CD4-positive, alpha-beta T cell (primary cell): ENCODE results near the gene SPTLC1. TPM values are rescaled to one million over a fixed set of nuclear protein-coding genes. Genes with fewer than 3 reads are reported as not detected.

Experiments used
- ATAC-seq: fragments of 200-7000 bp; cut with Tn5 transposase; one replicate; pipeline ENCODE4 v1.10.0; 2022; ENCODE audit warnings: mild to moderate bottlenecking; ENCODE audit not compliant: poor library complexity
- CTCF ChIA-PET: fragments of 350-600 bp; sonication (Branson Sonifier 250); formaldehyde crosslinking; loops from one replicate; lab custom pipeline; 2021; ENCODE audit warnings: antibody characterized with exemption, inconsistent platforms; lab: Charles Lee
- POLR2A ChIA-PET: fragments of 350-600 bp; sonication (Branson Sonifier 250); formaldehyde crosslinking; loops from one replicate; lab custom pipeline; 2021; ENCODE audit warnings: antibody characterized with exemption, inconsistent platforms; lab: Charles Lee
- DNase-seq, 14 experiments: peaks; one replicate each; pipeline ENCODE4 v3.0.0-alpha.2; 2013 to 2020; ENCODE audit warnings: mixed read lengths in 2 of 14
- H3K27ac ChIP-seq, 2 donors: one replicate each; pipeline versions ENCODE4 v1.5.1 to v1.7.0; 2013; ENCODE audit warnings: low read length in 2 of 2, low read depth in 1 of 2, mild to moderate bottlenecking in 1 of 2
- H3K27me3 ChIP-seq, 2 experiments: 1 replicate in 1 of 2; 2 replicates in 1 of 2; pipeline versions ENCODE4 v1.6.1 to v1.7.0; 2013; ENCODE audit warnings: low read length in 2 of 2, control low read depth in 1 of 2, mild to moderate bottlenecking in 1 of 2, moderate library complexity in 1 of 2; ENCODE audit not compliant: insufficient read depth in 2 of 2, control insufficient read depth in 1 of 2
- H3K36me3 ChIP-seq: one replicate; pipeline ENCODE4 v1.6.1; 2013; ENCODE audit warnings: low read length, control low read depth; ENCODE audit not compliant: insufficient read depth
- H3K4me1 ChIP-seq: one replicate; pipeline ENCODE4 v1.6.1; 2013; ENCODE audit warnings: low read length, control low read depth; ENCODE audit not compliant: insufficient read depth
- H3K4me3 ChIP-seq: one replicate; pipeline ENCODE4 v1.5.1; 2013; ENCODE audit warnings: mild to moderate bottlenecking, low read length, moderate library complexity
- H3K9me3 ChIP-seq, 2 experiments: 1 replicate in 1 of 2; 2 replicates in 1 of 2; pipeline versions ENCODE4 v1.6.1 to v1.7.0; 2013; ENCODE audit warnings: low read length in 2 of 2, mild to moderate bottlenecking in 2 of 2, control low read depth in 1 of 2, moderate library complexity in 1 of 2; ENCODE audit not compliant: control insufficient read depth in 1 of 2, insufficient read depth in 1 of 2
- H3K27ac Mint-ChIP-seq: one replicate; pipeline ENCODE4 v1.8.0; 2020; ENCODE audit warnings: mixed read lengths
- H3K27me3 Mint-ChIP-seq: one replicate; pipeline ENCODE4 v1.8.0; 2021; ENCODE audit warnings: mixed read lengths
- H3K36me3 Mint-ChIP-seq: one replicate; pipeline ENCODE4 v1.8.0; 2021; ENCODE audit warnings: low read depth, mixed read lengths
- H3K4me1 Mint-ChIP-seq: one replicate; pipeline ENCODE4 v1.8.0; 2021; ENCODE audit warnings: low read depth, mixed read lengths
- H3K4me3 Mint-ChIP-seq: one replicate; pipeline ENCODE4 v1.8.0; 2020; ENCODE audit warnings: mild to moderate bottlenecking, mixed read lengths
- H3K9me3 Mint-ChIP-seq: one replicate; pipeline ENCODE4 v1.8.0; 2020; ENCODE audit warnings: mixed read lengths
- CTCF ChIP-seq: fragments of 200-600 bp; IDR thresholded peaks from one replicate; pipeline ENCODE4 v1.8.0; 2022; ENCODE audit warnings: antibody characterized with exemption, mild to moderate bottlenecking
- intact Hi-C, 2 experiments: fragments of 100-400 bp; cut with DNase I in 1 of 2; cut with micrococcal nuclease in 1 of 2; formaldehyde crosslinking; loops; one replicate each; pipeline versions ENCODE4 v1.15.1 to v1.9.0; 2023 to 2025; cut with DNase I, micrococcal nuclease
- total RNA-seq, 174 experiments: library from RNA in 2 of 174; stranded (reverse) in 2 of 174; gene quantifications; one replicate each; pipeline ENCODE4 v1.2.3 and lab custom pipeline; 2021 to 2026

The SPTLC1 gene
- total RNA-seq, 2 experiments from 2014 or later = 40.9 to 43.0 TPM

GRCh38 chr9:92057226-92057625 lies 58.0 kb downstream of the SPTLC1 start:
- no peak overlapping the region for H3K27ac Mint-ChIP-seq
- CTCF ChIA-PET = no interaction called here

GRCh38 chr9:92055624-92056023 lies 59.6 kb downstream of the SPTLC1 start:
- Mint-ChIP-seq H3K27ac (no peak overlapping the region), H3K27me3 (no peaks in the 10 kb centered on the region), H3K36me3 (peaks cover 96% of the 10 kb centered on the region), H3K9me3 (peaks cover 3% of the 10 kb centered on the region), H3K4me3 (no peak overlapping the region), H3K4me1 (peaks cover 14% of the 10 kb centered on the region)
- intact Hi-C loops = no loop called here
- Histone ChIP-seq H3K27ac (no peak overlapping the region), H3K36me3 (peaks cover 52% of the 10 kb centered on the region), H3K9me3 (peaks cover 0 to 1% of the 10 kb centered on the region in 2 experiments), H3K27me3 (no peaks in the 10 kb centered on the region), H3K4me1 (no peaks in the 10 kb centered on the region), H3K4me3 (no peak overlapping the region)
- ChIA-PET POLR2A (no interaction called here), CTCF (no interaction called here)
- ATAC-seq = no peak
- no peak for TF ChIP-seq CTCF
- no peak for DNase-seq

More at GRCh38 chr9:92057226-92057625, 58.0 kb downstream of the SPTLC1 start:
- Mint-ChIP-seq H3K9me3 (peaks cover 9% of the 10 kb centered on the region), H3K4me1 (peaks cover 14% of the 10 kb centered on the region), H3K27me3 (no peaks in the 10 kb centered on the region), H3K36me3 (peaks cover 96% of the 10 kb centered on the region), H3K4me3 (no peak overlapping the region)
- no peaks in the 10 kb centered on the region for H3K27me3 ChIP-seq
- no peak for ATAC-seq
- H3K36me3 ChIP-seq = peaks cover 54% of the 10 kb centered on the region
- TF ChIP-seq CTCF = no peak
- H3K4me3 ChIP-seq = no peak overlapping the region
- POLR2A ChIA-PET = no interaction called here
- H3K4me1 ChIP-seq = no peaks in the 10 kb centered on the region
- peaks cover 3 to 11% of the 10 kb centered on the region in 2 experiments for H3K9me3 ChIP-seq
- intact Hi-C loops = no loop called here
- no peak overlapping the region for H3K27ac ChIP-seq
- no peak for DNase-seq

- Histone ChIP-seq H3K36me3 (peaks cover 72% of the 10 kb centered on the region), H3K4me1 (no peaks in the 10 kb centered on the region), H3K27ac (no peak overlapping the region), H3K27me3 (no peaks in the 10 kb centered on the region), H3K4me3 (no peak overlapping the region), H3K9me3 (no peaks in the 10 kb centered on the region)
- DNase-seq (no peak), ATAC-seq (no peak)
- Mint-ChIP-seq H3K36me3 (peaks cover 98% of the 10 kb centered on the region), H3K9me3 (no peaks in the 10 kb centered on the region), H3K4me3 (no peak overlapping the region), H3K27me3 (no peaks in the 10 kb centered on the region), H3K4me1 (no peaks in the 10 kb centered on the region), H3K27ac (no peak overlapping the region)
- intact Hi-C loops = no loop called here
- POLR2A ChIA-PET = no interaction called here
- CTCF ChIA-PET = no interaction called here
- no peak for TF ChIP-seq CTCF
Observed at GRCh38 chr9:92048924-92049625, 66.1 kb downstream of the SPTLC1 start.
